GM23338 (cell line): ENCODE results near the gene DHRSX. TPM values are rescaled to one million over a fixed set of nuclear protein-coding genes. Genes with fewer than 3 reads are reported as not detected.

Experiments
- ATAC-seq: fragments of 200-7000 bp; cut with Tn5 transposase; 3 replicates; pipeline ENCODE4 v1.9.1; 2020
- DNase-seq: peaks from one replicate; pipeline ENCODE4 v3.0.0-alpha.2; 2015; ENCODE audit warnings: low spot score
- H2AFZ ChIP-seq: fragments of 200-600 bp; sonication (generic); 2 replicates; pipeline ENCODE4 v1.8.0; 2016; ENCODE audit warnings: antibody characterized with exemption, mild to moderate bottlenecking, moderate library complexity
- H3F3A ChIP-seq: fragments of 200-600 bp; sonication (generic); replicated peaks from 2 replicates; pipeline ENCODE4 v1.8.0; 2017; ENCODE audit warnings: antibody characterized with exemption, mixed run types, low read depth
- H3K27ac ChIP-seq: fragments of 200-600 bp; sonication (generic); 2 replicates; pipeline ENCODE4 v1.6.1; 2016; ENCODE audit warnings: low read depth
- H3K27me3 ChIP-seq: fragments of 200-600 bp; sonication (generic); 2 replicates; pipeline ENCODE4 v1.8.0; 2016; ENCODE audit warnings: mild to moderate bottlenecking, mixed run types, moderate library complexity; ENCODE audit not compliant: insufficient read depth
- H3K36me3 ChIP-seq: fragments of 200-600 bp; sonication (generic); 2 replicates; pipeline ENCODE4 v1.8.0; 2016; ENCODE audit warnings: mild to moderate bottlenecking; ENCODE audit not compliant: insufficient read depth
- H3K4me1 ChIP-seq: fragments of 200-600 bp; sonication (generic); 2 replicates; pipeline ENCODE4 v1.8.0; 2016; ENCODE audit warnings: mild to moderate bottlenecking, moderate library complexity; ENCODE audit not compliant: insufficient read depth
- H3K4me2 ChIP-seq: fragments of 200-600 bp; sonication (generic); 2 replicates; pipeline ENCODE4 v1.7.1; 2017; ENCODE audit warnings: mixed run types
- H3K4me3 ChIP-seq: fragments of 200-600 bp; sonication (generic); 2 replicates; pipeline ENCODE4 v1.6.1; 2016; ENCODE audit warnings: mixed run types
- H3K79me2 ChIP-seq: fragments of 200-600 bp; sonication (generic); replicated peaks from 2 replicates; pipeline ENCODE4 v1.8.0; 2017; ENCODE audit warnings: mild to moderate bottlenecking; ENCODE audit not compliant: insufficient read depth
- H3K9me2 ChIP-seq: fragments of 200-600 bp; sonication (generic); 2 replicates; pipeline ENCODE4 v1.8.0; 2017; ENCODE audit not compliant: insufficient read depth
- H4K20me1 ChIP-seq: fragments of 200-600 bp; sonication (generic); replicated peaks from 2 replicates; pipeline ENCODE4 v1.8.0; 2017; ENCODE audit warnings: mild to moderate bottlenecking; ENCODE audit not compliant: insufficient read depth
- H3K27ac Mint-ChIP-seq: 2 replicates; pipeline ENCODE4 v1.8.0; 2020; ENCODE audit warnings: inconsistent platforms, mild to moderate bottlenecking, moderate library complexity, mixed read lengths
- H3K27me3 Mint-ChIP-seq: 3 replicates; pipeline ENCODE4 v1.8.0; 2022; ENCODE audit warnings: low read depth, mild to moderate bottlenecking, moderate library complexity, mixed read lengths, inconsistent platforms; ENCODE audit not compliant: insufficient read depth, poor library complexity
- H3K36me3 Mint-ChIP-seq: 3 replicates; pipeline ENCODE4 v1.8.0; 2021; ENCODE audit warnings: low read depth, mild to moderate bottlenecking, inconsistent platforms, moderate library complexity, mixed read lengths
- H3K4me1 Mint-ChIP-seq: 3 replicates; pipeline ENCODE4 v1.8.0; 2020; ENCODE audit warnings: mild to moderate bottlenecking, inconsistent platforms, mixed read lengths
- H3K4me3 Mint-ChIP-seq: 3 replicates; pipeline ENCODE4 v1.8.0; 2021; ENCODE audit warnings: moderate library complexity, mild to moderate bottlenecking, inconsistent platforms, mixed read lengths
- H3K9me3 Mint-ChIP-seq: 3 replicates; pipeline ENCODE4 v1.8.0; 2020; ENCODE audit warnings: moderate library complexity, mild to moderate bottlenecking, inconsistent platforms, mixed read lengths
- CREB1 ChIP-seq: fragments of 250-450 bp; sonication (Bioruptor Pico); IDR thresholded peaks from 2 replicates; pipeline ENCODE4 v1.5.0; 2020; ENCODE audit warnings: low read depth, mild to moderate bottlenecking, moderate library complexity
- EZH2 ChIP-seq: fragments of 200-600 bp; sonication (generic); IDR thresholded peaks from one replicate; pipeline ENCODE4 v1.8.0; 2017; ENCODE audit warnings: antibody characterized with exemption, mild to moderate bottlenecking, low read depth; ENCODE audit not compliant: unreplicated experiment
- EZH2phosphoT487 ChIP-seq: fragments of 200-600 bp; sonication (generic); IDR thresholded peaks from one replicate; pipeline ENCODE4 v1.8.1; 2018; ENCODE audit warnings: antibody characterized with exemption; ENCODE audit not compliant: unreplicated experiment
- JUNB ChIP-seq: IDR thresholded peaks from one replicate; pipeline ENCODE4 v1.6.1; 2016; ENCODE audit warnings: antibody characterized with exemption; ENCODE audit not compliant: unreplicated experiment
- NANOG ChIP-seq: IDR thresholded peaks from 2 replicates; pipeline ENCODE4 v1.6.1; 2016; ENCODE audit warnings: antibody characterized with exemption, borderline replicate concordance
- POLR2AphosphoS5 ChIP-seq: IDR thresholded peaks from 2 replicates; pipeline ENCODE4 v1.6.1; 2016; ENCODE audit warnings: antibody characterized with exemption, low read depth
- STAT1 ChIP-seq: IDR thresholded peaks from one replicate; pipeline ENCODE4 v1.6.1; 2016; ENCODE audit warnings: antibody characterized with exemption; ENCODE audit not compliant: unreplicated experiment
- ZNF114 ChIP-seq: fragments of 250-450 bp; sonication (Bioruptor Pico); IDR thresholded peaks from 2 replicates; pipeline ENCODE4 v1.5.0; 2020; ENCODE audit warnings: mild to moderate bottlenecking, moderate library complexity
- ZNF331 ChIP-seq: fragments of 250-450 bp; sonication (Bioruptor Pico); IDR thresholded peaks from 2 replicates; pipeline ENCODE4 v1.5.0; 2020; ENCODE audit warnings: low read depth, mild to moderate bottlenecking, moderate library complexity
- polyA plus RNA-seq: library from polyadenylated mRNA; unstranded; fragments of >200 nt; fragmentation: Nextera tagmentation; extraction: Ambion mirVana; gene quantifications from 2 replicates; pipeline ENCODE4 v1.2.1, GENCODE V29; 2016
- total RNA-seq: library from RNA; depleted of rRNA; stranded (reverse); fragments of >200 nt; shearing (Covaris generic); gene quantifications from 2 replicates; pipeline ENCODE4 v1.2.3, GENCODE V29; 2014
- TF ChIP-seq, protein P1 (sequence below), 2 experiments: fragments of 200-600 bp in 1 of 2; sonication (generic) in 1 of 2; conservative IDR thresholded peaks; 2 replicates each; pipeline versions ENCODE4 v1.5.1 to v1.6.1; 2016 to 2017; ENCODE audit warnings: antibody characterized with exemption in 2 of 2, low read depth in 2 of 2, mild to moderate bottlenecking in 2 of 2, moderate library complexity in 1 of 2
- TF ChIP-seq, protein P2 (sequence below): IDR thresholded peaks from 2 replicates; pipeline ENCODE4 v1.6.1; 2016; ENCODE audit warnings: antibody characterized with exemption
- TF ChIP-seq, protein P3 (sequence below): IDR thresholded peaks from one replicate; pipeline ENCODE4 v1.6.1; 2018; ENCODE audit warnings: antibody characterized with exemption; ENCODE audit not compliant: unreplicated experiment
- TF ChIP-seq, protein P4 (sequence below): fragments of 250-450 bp; sonication (Bioruptor Pico); IDR thresholded peaks from 2 replicates; pipeline ENCODE4 v1.5.0; 2020; ENCODE audit warnings: mild to moderate bottlenecking, moderate library complexity

The DHRSX gene
- total and polyA plus RNA-seq, 2 experiments from 2014 or later, result 33.9 to 43.0 TPM

DNA sequence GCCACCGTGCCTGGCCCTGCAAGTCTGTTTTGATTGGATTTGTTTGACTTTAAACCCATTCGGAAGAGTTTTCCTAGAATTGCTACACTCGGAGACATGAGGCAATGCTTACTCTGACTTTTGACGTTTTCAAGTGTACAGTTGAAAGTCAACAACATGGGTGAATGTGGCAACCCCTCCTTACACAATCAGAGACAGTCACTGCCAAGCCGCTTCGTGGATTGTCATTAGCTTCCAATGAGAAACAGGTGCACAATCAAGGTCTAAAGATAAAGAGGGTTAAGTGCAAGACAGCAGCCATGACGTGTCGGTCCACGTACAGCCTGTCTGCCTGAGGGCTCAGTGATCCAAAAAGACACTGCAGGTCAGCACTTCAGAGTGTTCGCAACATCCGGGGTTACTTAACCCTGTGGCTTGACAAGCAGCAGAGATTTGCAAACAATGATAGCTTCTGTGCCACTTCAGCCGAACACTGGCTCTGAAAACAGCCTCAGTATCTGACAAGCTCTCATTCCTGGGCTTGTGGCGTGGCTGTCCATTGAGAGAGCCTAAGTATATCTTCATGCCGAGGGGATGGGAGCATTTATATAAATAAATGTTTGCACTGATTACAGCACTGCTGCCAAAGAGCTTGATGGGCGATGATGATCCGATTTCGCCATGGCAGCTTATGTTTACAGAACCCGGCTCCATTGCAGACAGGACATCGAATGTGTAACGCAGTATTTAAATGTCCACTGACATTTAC is 180.0 kb downstream of the DHRSX start:
- peaks cover 38% of the 10 kb centered on the region for H3K36me3 Mint-ChIP-seq
- peaks cover 20% of the 10 kb centered on the region for H3K27me3 Mint-ChIP-seq
- no peak for ATAC-seq
- Histone ChIP-seq H3K79me2 (no peaks in the 10 kb centered on the region; the same call in 1 of the 2 replicates), H3K36me3 (no peaks in the 10 kb centered on the region), H3F3A (no peaks in the 10 kb centered on the region), H4K20me1 (no peaks in the 10 kb centered on the region), H3K9me2 (0 out of 2 replicates have a peak, but pooled peaks cover under 1% of the 10 kb centered on the region), H2AFZ (no peak overlapping the region), H3K27ac (no peak overlapping the region), H3K27me3 (no peaks in the 10 kb centered on the region), H3K4me2 (no peak overlapping the region), H3K4me3 (no peak overlapping the region), H3K4me1 (no peaks in the 10 kb centered on the region)
- no peaks in the 10 kb centered on the region; the same call in 2 of the 3 replicates for H3K4me1 Mint-ChIP-seq
- no peak for DNase-seq
- no peak overlapping the region for H3K4me3 Mint-ChIP-seq
- H3K9me3 Mint-ChIP-seq, result peaks cover 21% of the 10 kb centered on the region; the same call in 2 of the 3 replicates
- H3K27ac Mint-ChIP-seq, result no peak overlapping the region
- TF ChIP-seq, protein P1, sequence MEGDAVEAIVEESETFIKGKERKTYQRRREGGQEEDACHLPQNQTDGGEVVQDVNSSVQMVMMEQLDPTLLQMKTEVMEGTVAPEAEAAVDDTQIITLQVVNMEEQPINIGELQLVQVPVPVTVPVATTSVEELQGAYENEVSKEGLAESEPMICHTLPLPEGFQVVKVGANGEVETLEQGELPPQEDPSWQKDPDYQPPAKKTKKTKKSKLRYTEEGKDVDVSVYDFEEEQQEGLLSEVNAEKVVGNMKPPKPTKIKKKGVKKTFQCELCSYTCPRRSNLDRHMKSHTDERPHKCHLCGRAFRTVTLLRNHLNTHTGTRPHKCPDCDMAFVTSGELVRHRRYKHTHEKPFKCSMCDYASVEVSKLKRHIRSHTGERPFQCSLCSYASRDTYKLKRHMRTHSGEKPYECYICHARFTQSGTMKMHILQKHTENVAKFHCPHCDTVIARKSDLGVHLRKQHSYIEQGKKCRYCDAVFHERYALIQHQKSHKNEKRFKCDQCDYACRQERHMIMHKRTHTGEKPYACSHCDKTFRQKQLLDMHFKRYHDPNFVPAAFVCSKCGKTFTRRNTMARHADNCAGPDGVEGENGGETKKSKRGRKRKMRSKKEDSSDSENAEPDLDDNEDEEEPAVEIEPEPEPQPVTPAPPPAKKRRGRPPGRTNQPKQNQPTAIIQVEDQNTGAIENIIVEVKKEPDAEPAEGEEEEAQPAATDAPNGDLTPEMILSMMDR (conservative IDR thresholded peaks at IDR 0.05; ENCODE audit: low read depth in 2 of 2), result no peak
- no peak for TF ChIP-seq ZNF331 (CRISPR knock-in tag)
- no peak for TF ChIP-seq CREB1 (CRISPR knock-in tag)
- no peak for TF ChIP-seq EZH2
- TF ChIP-seq ZNF114 (CRISPR knock-in tag), result no peak
- TF ChIP-seq NANOG, result no peak
- TF ChIP-seq, protein P2, sequence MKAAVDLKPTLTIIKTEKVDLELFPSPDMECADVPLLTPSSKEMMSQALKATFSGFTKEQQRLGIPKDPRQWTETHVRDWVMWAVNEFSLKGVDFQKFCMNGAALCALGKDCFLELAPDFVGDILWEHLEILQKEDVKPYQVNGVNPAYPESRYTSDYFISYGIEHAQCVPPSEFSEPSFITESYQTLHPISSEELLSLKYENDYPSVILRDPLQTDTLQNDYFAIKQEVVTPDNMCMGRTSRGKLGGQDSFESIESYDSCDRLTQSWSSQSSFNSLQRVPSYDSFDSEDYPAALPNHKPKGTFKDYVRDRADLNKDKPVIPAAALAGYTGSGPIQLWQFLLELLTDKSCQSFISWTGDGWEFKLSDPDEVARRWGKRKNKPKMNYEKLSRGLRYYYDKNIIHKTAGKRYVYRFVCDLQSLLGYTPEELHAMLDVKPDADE, result no peak
- no peak for TF ChIP-seq POLR2AphosphoS5
- TF ChIP-seq STAT1, result no peak
- TF ChIP-seq JUNB, result no peak
- TF ChIP-seq, protein P3, sequence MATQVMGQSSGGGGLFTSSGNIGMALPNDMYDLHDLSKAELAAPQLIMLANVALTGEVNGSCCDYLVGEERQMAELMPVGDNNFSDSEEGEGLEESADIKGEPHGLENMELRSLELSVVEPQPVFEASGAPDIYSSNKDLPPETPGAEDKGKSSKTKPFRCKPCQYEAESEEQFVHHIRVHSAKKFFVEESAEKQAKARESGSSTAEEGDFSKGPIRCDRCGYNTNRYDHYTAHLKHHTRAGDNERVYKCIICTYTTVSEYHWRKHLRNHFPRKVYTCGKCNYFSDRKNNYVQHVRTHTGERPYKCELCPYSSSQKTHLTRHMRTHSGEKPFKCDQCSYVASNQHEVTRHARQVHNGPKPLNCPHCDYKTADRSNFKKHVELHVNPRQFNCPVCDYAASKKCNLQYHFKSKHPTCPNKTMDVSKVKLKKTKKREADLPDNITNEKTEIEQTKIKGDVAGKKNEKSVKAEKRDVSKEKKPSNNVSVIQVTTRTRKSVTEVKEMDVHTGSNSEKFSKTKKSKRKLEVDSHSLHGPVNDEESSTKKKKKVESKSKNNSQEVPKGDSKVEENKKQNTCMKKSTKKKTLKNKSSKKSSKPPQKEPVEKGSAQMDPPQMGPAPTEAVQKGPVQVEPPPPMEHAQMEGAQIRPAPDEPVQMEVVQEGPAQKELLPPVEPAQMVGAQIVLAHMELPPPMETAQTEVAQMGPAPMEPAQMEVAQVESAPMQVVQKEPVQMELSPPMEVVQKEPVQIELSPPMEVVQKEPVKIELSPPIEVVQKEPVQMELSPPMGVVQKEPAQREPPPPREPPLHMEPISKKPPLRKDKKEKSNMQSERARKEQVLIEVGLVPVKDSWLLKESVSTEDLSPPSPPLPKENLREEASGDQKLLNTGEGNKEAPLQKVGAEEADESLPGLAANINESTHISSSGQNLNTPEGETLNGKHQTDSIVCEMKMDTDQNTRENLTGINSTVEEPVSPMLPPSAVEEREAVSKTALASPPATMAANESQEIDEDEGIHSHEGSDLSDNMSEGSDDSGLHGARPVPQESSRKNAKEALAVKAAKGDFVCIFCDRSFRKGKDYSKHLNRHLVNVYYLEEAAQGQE, result no peak
- TF ChIP-seq, protein P4, sequence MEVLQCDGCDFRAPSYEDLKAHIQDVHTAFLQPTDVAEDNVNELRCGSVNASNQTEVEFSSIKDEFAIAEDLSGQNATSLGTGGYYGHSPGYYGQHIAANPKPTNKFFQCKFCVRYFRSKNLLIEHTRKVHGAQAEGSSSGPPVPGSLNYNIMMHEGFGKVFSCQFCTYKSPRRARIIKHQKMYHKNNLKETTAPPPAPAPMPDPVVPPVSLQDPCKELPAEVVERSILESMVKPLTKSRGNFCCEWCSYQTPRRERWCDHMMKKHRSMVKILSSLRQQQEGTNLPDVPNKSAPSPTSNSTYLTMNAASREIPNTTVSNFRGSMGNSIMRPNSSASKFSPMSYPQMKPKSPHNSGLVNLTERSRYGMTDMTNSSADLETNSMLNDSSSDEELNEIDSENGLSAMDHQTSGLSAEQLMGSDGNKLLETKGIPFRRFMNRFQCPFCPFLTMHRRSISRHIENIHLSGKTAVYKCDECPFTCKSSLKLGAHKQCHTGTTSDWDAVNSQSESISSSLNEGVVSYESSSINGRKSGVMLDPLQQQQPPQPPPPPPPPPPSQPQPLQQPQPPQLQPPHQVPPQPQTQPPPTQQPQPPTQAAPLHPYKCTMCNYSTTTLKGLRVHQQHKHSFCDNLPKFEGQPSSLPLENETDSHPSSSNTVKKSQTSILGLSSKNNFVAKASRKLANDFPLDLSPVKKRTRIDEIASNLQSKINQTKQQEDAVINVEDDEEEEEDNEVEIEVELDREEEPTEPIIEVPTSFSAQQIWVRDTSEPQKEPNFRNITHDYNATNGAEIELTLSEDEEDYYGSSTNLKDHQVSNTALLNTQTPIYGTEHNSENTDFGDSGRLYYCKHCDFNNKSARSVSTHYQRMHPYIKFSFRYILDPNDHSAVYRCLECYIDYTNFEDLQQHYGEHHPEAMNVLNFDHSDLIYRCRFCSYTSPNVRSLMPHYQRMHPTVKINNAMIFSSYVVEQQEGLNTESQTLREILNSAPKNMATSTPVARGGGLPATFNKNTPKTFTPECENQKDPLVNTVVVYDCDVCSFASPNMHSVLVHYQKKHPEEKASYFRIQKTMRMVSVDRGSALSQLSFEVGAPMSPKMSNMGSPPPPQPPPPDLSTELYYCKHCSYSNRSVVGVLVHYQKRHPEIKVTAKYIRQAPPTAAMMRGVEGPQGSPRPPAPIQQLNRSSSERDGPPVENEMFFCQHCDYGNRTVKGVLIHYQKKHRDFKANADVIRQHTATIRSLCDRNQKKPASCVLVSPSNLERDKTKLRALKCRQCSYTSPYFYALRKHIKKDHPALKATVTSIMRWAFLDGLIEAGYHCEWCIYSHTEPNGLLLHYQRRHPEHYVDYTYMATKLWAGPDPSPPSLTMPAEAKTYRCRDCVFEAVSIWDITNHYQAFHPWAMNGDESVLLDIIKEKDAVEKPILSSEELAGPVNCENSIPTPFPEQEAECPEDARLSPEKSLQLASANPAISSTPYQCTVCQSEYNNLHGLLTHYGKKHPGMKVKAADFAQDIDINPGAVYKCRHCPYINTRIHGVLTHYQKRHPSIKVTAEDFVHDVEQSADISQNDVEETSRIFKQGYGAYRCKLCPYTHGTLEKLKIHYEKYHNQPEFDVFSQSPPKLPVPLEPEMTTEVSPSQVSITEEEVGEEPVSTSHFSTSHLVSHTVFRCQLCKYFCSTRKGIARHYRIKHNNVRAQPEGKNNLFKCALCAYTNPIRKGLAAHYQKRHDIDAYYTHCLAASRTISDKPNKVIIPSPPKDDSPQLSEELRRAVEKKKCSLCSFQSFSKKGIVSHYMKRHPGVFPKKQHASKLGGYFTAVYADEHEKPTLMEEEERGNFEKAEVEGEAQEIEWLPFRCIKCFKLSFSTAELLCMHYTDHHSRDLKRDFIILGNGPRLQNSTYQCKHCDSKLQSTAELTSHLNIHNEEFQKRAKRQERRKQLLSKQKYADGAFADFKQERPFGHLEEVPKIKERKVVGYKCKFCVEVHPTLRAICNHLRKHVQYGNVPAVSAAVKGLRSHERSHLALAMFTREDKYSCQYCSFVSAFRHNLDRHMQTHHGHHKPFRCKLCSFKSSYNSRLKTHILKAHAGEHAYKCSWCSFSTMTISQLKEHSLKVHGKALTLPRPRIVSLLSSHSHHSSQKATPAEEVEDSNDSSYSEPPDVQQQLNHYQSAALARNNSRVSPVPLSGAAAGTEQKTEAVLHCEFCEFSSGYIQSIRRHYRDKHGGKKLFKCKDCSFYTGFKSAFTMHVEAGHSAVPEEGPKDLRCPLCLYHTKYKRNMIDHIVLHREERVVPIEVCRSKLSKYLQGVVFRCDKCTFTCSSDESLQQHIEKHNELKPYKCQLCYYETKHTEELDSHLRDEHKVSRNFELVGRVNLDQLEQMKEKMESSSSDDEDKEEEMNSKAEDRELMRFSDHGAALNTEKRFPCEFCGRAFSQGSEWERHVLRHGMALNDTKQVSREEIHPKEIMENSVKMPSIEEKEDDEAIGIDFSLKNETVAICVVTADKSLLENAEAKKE (CRISPR knock-in tag), result no peak
- no peak for TF ChIP-seq EZH2phosphoT487
